Ascending aorta (tissue), 2 donors: ENCODE measurements around the gene CDNF. TPM values are rescaled to one million over a fixed set of nuclear protein-coding genes. Genes with fewer than 3 reads are reported as not detected.

ENCODE experiments used
- DNase-seq, 2 donors: peaks; one replicate each; pipeline ENCODE4 v3.0.0-alpha.2; 2019; ENCODE audit warnings: low spot score in 2 of 2
- H3K27ac ChIP-seq, 2 donors: fragments of 200-600 bp; sonication (generic); one replicate each; pipeline ENCODE4 v1.5.1; 2016 to 2017; ENCODE audit warnings: mild to moderate bottlenecking in 1 of 2
- H3K27me3 ChIP-seq: fragments of 200-600 bp; sonication (generic); one replicate; pipeline ENCODE4 v1.5.1; 2017
- H3K36me3 ChIP-seq, 2 donors: fragments of 200-600 bp; sonication (generic); one replicate each; pipeline ENCODE4 v1.5.1; 2016
- H3K4me1 ChIP-seq, 2 donors: fragments of 200-600 bp; sonication (generic); one replicate each; pipeline ENCODE4 v1.5.1; 2016 to 2017; ENCODE audit warnings: mild to moderate bottlenecking in 1 of 2
- H3K4me3 ChIP-seq, 2 donors: fragments of 200-600 bp; sonication (generic); one replicate each; pipeline ENCODE4 v1.5.1; 2016 to 2017; ENCODE audit warnings: mild to moderate bottlenecking in 1 of 2
- H3K9me3 ChIP-seq, 2 donors: fragments of 200-600 bp; sonication (generic); one replicate each; pipeline ENCODE4 v1.5.1; 2016
- intact Hi-C: fragments of 100-400 bp; cut with DNase I; formaldehyde crosslinking; loops from one replicate; pipeline ENCODE4 v1.15.1; 2023
- total RNA-seq: library from RNA; depleted of rRNA; stranded (reverse); fragments of >200 nt; gene quantifications from one replicate; pipeline ENCODE4 v1.1.0, GENCODE V29; 2016
- TF ChIP-seq, protein P1 (sequence below), 3 experiments: fragments of 200-600 bp in 2 of 3; fragments of 450-650 bp in 1 of 3; sonication (generic) in 2 of 3; IDR thresholded peaks; one replicate each; pipeline ENCODE4 v1.5.1; 2016 to 2019; ENCODE audit warnings: antibody characterized with exemption in 3 of 3, mild to moderate bottlenecking in 1 of 3, moderate library complexity in 1 of 3

CDNF gene
- total RNA-seq, 1 donor from 2014 or later, result not detected

DNA sequence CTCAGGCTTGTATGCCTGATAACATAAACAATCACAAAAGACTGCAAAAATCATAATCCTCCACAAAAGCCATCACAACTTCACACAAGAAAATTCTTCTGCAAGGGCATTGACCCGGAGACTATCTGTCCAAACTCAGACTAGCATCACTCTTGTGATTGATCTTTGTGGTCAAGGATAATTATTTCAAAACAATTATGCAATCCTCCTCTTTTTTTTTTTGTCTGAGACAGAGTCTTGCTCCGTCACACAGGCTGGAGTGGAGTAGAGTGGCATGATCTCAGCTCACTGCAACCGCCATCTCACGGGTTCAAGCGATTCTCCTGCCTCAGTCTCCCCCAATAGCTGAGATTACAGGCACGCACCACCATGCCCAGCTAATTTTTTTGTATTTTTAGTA is 22.2 kb downstream of the CDNF start:
- TF ChIP-seq, protein P1, sequence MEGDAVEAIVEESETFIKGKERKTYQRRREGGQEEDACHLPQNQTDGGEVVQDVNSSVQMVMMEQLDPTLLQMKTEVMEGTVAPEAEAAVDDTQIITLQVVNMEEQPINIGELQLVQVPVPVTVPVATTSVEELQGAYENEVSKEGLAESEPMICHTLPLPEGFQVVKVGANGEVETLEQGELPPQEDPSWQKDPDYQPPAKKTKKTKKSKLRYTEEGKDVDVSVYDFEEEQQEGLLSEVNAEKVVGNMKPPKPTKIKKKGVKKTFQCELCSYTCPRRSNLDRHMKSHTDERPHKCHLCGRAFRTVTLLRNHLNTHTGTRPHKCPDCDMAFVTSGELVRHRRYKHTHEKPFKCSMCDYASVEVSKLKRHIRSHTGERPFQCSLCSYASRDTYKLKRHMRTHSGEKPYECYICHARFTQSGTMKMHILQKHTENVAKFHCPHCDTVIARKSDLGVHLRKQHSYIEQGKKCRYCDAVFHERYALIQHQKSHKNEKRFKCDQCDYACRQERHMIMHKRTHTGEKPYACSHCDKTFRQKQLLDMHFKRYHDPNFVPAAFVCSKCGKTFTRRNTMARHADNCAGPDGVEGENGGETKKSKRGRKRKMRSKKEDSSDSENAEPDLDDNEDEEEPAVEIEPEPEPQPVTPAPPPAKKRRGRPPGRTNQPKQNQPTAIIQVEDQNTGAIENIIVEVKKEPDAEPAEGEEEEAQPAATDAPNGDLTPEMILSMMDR (IDR thresholded peaks at IDR 0.05), result no peak
- H3K4me3 ChIP-seq, result no peak overlapping the region
- DNase-seq, result no peak
- H3K36me3 ChIP-seq, result no peaks in the 10 kb centered on the region
- H3K4me1 ChIP-seq, result peaks cover 0 to 3% of the 10 kb centered on the region in 2 donors
- no peaks in the 10 kb centered on the region for H3K9me3 ChIP-seq
- no peaks in the 10 kb centered on the region for H3K27me3 ChIP-seq
- H3K27ac ChIP-seq, result no peak overlapping the region
- intact Hi-C loops, result no loop called here

GRCh38 chr10:14812271-14812670 is 25.6 kb downstream of the CDNF start:
- DNase-seq, result no peak
- Histone ChIP-seq H3K27ac (no peak overlapping the region), H3K4me3 (no peak overlapping the region), H3K27me3 (no peaks in the 10 kb centered on the region), H3K9me3 (no peaks in the 10 kb centered on the region), H3K36me3 (no peaks in the 10 kb centered on the region), H3K4me1 (no peaks in the 10 kb centered on the region)
- intact Hi-C loops, result no loop called here
- TF ChIP-seq, protein P1 (IDR thresholded peaks at IDR 0.05), result no peak

GRCh38 chr10:14810969-14811953 is 26.6 kb downstream of the CDNF start:
- Histone ChIP-seq H3K4me3 (no peak overlapping the region), H3K36me3 (no peaks in the 10 kb centered on the region), H3K27ac (no peak overlapping the region), H3K9me3 (no peaks in the 10 kb centered on the region), H3K27me3 (no peaks in the 10 kb centered on the region), H3K4me1 (no peaks in the 10 kb centered on the region)
- DNase-seq, result no peak
- TF ChIP-seq, protein P1 (IDR thresholded peaks at IDR 0.05), result no peak
- intact Hi-C loops, result no loop called here

DNA sequence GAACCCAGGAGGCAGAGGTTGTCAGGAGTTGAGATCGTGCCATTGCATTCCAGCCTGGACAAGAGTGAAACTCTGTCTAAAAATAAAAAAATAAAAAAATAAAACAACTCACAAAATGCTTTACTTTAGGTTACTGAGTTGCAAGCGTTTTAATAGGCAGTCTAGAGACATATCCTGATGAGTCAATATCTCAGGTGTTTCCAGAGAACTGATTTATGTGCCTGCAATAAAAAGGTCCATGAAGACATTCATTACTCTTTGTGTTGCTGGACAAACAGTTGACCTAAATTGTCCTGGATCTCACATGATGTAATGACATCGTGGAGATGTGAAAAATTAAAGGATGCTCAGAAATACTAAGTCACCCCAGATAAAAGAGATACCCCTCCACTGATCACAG is 31.5 kb downstream of the CDNF start:
- H3K9me3 ChIP-seq, result no peaks in the 10 kb centered on the region
- H3K4me3 ChIP-seq, result no peak overlapping the region
- DNase-seq, result no peak
- intact Hi-C loops, result no loop called here
- H3K27ac ChIP-seq, result no peak overlapping the region
- H3K4me1 ChIP-seq, result no peaks in the 10 kb centered on the region
- H3K27me3 ChIP-seq, result no peaks in the 10 kb centered on the region
- TF ChIP-seq, protein P1 (IDR thresholded peaks at IDR 0.05), result no peak
- no peaks in the 10 kb centered on the region for H3K36me3 ChIP-seq

DNA sequence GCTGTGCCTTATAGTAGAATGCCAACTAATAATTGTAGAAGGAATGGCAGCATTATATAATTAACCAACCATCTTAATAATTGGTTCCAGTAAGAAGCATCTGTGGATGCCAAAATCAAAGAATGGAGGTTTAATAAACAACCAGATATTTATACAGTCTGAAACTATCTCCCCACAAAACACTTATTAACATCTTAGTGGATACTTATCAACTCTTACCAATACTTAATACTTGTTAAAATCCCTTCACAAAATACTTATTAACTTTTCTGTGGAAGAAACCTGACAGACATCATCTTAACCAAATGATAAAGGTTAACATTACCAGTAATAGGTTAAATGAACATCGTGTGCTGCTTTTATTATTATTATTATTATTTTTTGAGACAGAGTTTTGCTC is 34.0 kb downstream of the CDNF start:
- H3K4me3 ChIP-seq, result no peak overlapping the region
- TF ChIP-seq, protein P1 (IDR thresholded peaks at IDR 0.05), result no peak
- no peak overlapping the region for H3K27ac ChIP-seq
- no peaks in the 10 kb centered on the region for H3K9me3 ChIP-seq
- no peak for DNase-seq
- no peaks in the 10 kb centered on the region for H3K36me3 ChIP-seq
- no peaks in the 10 kb centered on the region for H3K4me1 ChIP-seq
- no peaks in the 10 kb centered on the region for H3K27me3 ChIP-seq
- intact Hi-C loops, result no loop called here
